Mesenteric fat pad (tissue), 1 donor: ENCODE results near the gene AMPH. TPM values are rescaled to one million over a fixed set of nuclear protein-coding genes. Genes with fewer than 3 reads are reported as not detected.
"Not testable (repeated sequence)": the region's sequence is repeated elsewhere in the genome, so short reads cannot be mapped to it uniquely, and the experiment has no call there.

Experiments used
- DNase-seq: peaks from one replicate; pipeline ENCODE4 v3.0.0-alpha.2; 2020; ENCODE audit warnings: low spot score
- total RNA-seq: library from RNA; stranded (reverse); fragmentation: NEBNext Ultra II Directional; extraction: Animal tissue kit (Norgen Biotek cat#: 25700); gene quantifications from one replicate; pipeline ENCODE4 v1.2.1, GENCODE V29; 2021
- donor health status: DM: yes; HTN: yes; CAD: no.

The AMPH gene
- total RNA-seq, 1 donor from 2014 or later, result 16.4 TPM

DNA sequence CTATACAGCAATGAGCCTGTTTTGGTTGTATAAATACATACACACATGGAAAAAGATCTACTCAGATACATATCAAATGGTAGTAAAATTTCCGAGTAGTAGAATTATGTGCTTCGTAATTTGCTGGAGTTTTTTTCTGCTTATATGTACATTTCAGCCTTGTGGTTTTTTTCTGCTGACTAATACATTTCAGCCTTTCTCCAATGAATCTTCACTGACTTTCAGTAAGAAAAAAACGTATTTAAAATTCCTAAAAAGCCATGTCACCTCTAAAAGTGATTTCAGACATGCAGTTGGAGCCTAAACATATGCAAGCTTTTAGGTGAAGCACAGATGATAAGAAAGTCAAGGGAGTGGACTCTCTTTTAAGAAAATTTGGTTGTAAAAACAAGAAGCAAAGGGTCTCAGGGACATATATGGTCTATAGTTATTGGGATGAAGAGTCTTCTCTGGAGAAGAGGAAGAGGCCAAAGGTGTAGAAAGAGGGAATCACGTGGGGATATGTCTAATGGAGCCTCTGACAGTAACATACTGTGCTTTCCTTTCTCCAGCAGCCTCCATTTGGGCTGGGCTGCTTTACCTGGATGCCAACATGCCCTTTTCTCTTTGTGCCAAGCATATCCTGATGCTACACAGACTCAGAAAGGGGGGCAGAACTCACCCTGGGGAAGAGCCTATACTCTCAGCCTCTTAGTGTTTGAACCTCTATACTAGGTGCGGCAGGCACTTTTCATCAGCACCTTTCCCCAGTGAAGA is 2.4 kb downstream of the AMPH start:
- DNase-seq, result no peak

GRCh38 chr7:38625866-38626265 is 5.3 kb downstream of the AMPH start:
- no peak for DNase-seq

DNA sequence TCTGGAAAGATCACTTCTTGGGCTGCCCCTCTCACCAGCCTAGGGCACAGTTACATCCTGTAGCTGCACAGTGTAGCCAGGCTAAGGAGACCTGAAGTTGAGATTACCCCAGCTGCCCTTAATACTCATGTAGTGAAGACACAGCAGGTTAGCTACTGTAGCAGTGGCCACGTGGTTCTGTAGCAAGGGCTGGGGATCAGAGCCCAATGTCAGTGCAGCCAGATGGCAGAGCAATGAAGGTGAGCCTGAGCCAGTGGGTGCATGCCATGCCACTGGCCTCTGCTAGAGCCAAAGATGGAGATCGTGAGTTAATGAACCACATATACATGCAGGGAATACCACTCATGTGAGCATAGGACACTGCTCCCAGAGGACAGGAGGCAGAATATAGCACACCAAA is 15.5 kb downstream of the AMPH start:
- no peak for DNase-seq

- DNase-seq, result no peak
Observed at GRCh38 chr7:38607466-38607865, 23.7 kb downstream of the AMPH start.

- DNase-seq, result no peak
Observed at GRCh38 chr7:38600741-38601140, 30.4 kb downstream of the AMPH start.

DNA sequence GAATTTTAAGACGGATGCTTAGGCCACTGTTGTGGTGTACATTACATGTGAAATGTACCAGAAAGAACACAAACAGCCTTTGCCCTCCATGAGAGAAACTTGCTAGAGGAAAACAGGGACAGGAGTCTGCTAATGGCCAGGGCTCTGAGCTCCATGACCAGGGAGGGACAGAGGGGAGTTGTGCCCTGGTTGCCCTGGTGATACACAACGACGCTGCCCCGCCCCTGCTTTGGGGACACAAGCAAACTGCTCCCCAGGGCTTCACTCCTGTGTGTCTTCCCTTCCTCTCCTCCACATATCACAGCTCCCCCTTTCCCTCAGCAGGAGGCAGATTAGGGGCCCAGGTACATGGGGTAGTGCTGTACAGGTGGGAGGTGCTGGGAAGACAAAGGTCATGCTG is 36.2 kb downstream of the AMPH start:
- DNase-seq, result no peak

DNA sequence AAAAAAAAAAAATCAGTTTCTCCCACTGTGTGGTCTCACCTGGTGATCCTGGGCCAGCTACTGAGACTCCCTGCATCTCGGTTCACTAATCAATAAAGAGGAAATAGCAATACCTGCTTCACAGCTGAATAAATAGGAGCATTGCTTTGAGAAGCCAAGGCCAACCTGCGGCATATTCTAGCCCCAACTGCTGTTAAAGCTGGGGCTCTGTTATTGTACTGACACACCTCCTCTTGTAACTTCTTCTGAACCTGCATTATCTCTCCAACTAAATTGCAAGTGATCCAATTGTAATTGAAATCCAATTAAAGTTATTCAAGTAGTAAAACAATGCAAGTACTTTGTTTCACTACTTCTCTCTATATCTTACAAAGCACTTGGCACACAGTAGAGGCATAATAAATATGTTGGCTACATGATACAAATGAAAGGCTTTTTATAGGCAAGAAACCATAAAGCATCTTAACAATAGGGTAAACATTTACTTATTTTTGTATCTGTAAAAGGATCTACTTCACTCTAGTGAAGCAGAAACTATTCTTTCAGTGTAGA is 38.4 kb downstream of the AMPH start:
- DNase-seq, result no peak

DNA sequence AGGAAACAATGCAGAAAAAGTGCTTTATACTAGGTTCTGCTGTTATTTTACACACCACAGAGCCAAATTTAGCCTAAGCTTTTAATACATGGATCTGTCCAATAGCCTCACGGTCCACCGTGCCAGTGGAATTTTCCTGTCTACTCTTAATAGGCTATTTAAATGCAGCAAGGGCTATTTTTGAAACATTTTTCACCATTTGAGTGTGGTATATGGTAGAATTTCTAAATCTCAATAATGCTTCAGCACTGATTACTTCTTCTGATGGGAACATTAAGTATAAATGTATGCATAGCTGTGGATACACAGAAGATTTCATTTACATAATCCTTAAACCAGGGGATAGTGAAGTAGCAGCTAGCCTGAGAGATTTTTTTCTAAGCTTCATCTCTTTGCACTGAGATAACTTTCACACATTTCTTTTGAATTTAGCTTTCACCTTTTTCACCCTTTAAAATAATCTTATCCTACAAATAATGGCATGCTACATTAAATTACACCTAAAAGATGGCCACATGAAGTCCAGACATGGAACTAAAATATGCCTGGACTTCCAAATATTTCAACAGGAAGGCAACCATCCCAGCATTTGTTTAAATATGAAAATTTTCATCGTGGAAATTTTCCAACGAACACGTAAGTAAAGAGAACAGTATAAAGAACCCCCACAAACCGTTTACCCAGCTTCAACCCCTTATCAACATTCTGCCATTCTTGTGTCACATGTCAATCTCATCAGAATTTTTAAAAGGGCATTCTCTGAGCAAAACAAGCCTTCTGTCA is 45.4 kb downstream of the AMPH start:
- no peak for DNase-seq

DNA sequence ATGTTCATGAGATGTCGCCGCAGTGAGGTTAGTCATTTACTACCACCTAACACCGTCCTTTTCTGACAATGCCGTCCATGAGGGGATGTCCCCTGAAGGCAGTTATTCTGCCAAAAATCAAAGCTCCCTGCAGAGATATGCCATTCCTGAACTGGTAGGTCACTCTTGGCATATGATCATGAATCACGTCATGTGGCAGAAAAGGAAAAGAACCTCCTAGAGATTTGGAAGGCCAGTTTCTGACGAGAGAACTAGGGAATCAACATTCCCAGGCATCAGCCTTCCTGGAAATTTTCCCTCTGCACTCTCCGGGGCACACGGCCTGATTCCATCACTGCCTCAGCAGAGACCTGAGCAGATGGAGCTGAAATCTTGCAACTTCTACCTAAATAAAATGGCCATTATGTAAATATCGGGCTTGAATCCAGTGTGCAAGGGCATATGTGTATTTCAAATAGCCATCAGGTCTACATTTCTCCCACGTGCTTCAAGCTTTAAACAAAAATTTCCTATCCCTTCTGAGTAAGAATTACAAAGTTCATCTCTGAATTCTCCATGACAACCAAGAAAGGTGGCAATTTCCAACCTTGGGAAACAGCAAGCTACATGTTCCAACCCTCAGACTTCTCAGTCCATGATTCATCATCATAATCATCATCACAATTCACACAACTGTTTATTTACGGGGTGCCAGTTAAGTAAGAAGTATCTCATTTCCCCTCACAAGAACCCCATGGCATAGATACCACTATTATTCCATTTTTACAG is 46.5 kb downstream of the AMPH start:
- DNase-seq, result no peak

GRCh38 chr7:38580485-38580884 is 50.7 kb downstream of the AMPH start:
- DNase-seq, result no peak

DNA sequence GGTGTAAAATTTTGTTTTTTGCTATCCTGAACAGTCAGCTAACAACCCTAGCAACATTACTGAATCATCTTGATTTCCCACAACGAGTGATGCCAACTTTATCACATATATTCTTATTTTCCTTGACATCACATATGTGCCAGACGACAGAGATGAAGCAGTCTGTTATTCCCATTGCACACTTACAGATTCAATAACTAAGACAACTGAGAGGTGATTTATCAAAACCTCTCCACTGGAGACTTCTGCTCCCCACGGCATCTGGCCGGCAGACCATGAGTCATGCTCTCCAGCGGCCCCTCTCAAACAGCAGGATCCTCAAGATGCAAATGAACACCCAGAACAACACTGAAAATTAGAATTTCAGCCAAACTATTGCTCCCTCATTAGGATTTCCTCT is 57.1 kb downstream of the AMPH start:
- no peak for DNase-seq

GRCh38 chr7:38571620-38572019 is 59.6 kb downstream of the AMPH start:
- not testable (repeated sequence) for DNase-seq

- DNase-seq, result no peak
Observed at GRCh38 chr7:38568497-38568896, 62.7 kb downstream of the AMPH start.

DNA sequence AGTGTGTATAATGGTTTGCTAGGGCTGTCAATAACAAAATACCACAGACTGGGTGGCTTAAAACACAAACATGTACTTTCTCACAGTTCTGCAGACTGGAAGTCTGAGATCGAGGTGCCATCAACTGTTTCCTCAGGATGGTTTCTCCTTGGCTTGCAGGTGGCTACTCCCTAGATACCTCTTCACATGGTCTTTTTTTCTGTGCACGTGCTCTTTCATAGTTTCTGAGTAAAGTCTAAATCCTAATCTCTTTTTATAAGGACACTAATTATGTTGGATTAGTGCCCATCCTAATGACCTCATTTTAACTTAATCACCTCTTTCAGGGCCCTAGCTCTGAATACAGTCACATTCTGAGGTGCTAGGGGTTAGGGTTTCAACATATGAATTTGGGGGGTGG is 65.9 kb downstream of the AMPH start:
- DNase-seq, result no peak

- no peak for DNase-seq
Observed at GRCh38 chr7:38563741-38564140, 67.4 kb downstream of the AMPH start.

DNA sequence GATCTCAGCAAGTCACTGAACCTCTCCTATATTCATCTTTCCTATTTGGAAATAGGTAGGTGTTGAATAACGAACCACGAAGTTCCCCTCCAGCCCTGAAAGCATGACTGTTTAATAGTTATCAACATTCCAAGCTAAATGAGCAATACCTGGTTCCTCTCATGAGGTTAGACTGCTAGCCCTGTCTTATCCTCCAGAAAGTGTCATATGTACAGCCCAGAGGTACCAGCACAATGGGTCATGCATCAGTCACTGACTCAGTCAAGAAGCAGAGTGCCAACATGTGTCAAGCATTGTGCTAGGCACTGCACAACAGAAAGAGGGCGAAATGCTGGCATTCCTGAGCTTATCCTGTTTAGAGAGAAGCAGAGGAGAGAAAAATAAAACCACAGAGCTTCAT is 70.0 kb downstream of the AMPH start:
- no peak for DNase-seq

DNA sequence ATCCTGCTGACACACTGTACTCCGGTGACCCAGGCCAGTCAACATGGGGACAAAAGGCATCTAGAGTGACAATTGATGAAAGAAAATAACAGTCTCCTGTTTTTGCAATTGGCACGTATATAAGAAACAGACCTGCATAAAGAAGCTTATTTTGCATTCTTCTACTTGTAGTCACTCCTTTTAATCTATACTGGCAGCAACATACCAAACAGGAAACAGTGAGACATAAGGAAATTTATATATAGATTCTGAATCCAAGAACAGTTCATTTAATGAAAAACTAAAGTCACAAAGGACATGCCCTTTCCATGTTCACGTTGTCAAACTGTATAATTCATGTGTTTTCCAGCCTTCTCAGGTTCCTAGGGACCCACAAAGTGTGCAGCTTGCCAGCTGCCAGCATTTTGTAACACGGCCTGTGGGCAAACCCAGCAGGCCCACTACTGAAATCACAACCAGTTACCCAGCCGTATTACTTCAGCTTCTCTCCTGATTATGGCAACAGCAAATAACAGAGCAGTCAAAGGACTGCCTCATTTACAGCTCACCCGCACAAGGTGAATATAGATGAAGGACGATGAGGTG is 72.3 kb downstream of the AMPH start:
- DNase-seq, result no peak

- no peak for DNase-seq
Observed at GRCh38 chr7:38554586-38554985, 76.6 kb downstream of the AMPH start.

DNA sequence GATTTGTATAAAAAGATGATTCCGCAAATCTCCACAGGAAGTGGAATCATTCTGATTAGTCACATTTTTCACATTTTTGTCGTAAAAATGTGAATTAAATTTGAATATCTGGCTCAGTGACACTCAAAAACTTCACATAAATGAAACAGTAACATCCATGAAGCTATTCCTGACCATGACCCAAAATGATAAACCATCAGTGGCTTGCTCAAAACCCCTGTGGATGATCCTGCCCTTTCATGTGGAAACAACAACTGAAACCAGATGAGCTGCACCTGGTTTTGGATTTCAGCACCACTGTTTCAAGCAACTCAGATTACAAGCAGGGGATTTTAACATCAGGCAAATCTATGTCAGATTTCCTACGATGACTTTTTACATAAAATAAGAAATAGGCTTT is 80.3 kb downstream of the AMPH start:
- no peak for DNase-seq

GRCh38 chr7:38548605-38549004 is 82.6 kb downstream of the AMPH start:
- DNase-seq, result no peak

- no peak for DNase-seq
Observed at GRCh38 chr7:38546763-38547162, 84.4 kb downstream of the AMPH start.
